NCI-H1417 treated with DMSO at 0.1 percent for 48 hours (cell line): ENCODE results near the gene ZNF212.
"Not testable (repeated sequence)": the region's sequence is repeated elsewhere in the genome, so short reads cannot be mapped to it uniquely, and the experiment has no call there.

Experiments
- DNase-seq: peaks from one replicate; lab custom pipeline; 2025; lab: John Stamatoyannopoulos, UW

ZNF212 gene

GRCh38 chr7:149253665-149254064, 14.2 kb downstream of the ZNF212 start:
- DNase-seq, result no peak

- no peak for DNase-seq
Measured at GRCh38 chr7:149254181-149254858, 14.9 kb downstream of the ZNF212 start.

- no peak for DNase-seq
Measured at GRCh38 chr7:149255174-149255573, 15.7 kb downstream of the ZNF212 start.

- no peak for DNase-seq
Measured at GRCh38 chr7:149256568-149256967, 17.1 kb downstream of the ZNF212 start.

GRCh38 chr7:149257146-149257545, 17.7 kb downstream of the ZNF212 start:
- DNase-seq, result no peak

GRCh38 chr7:149261316-149261828, 21.9 kb downstream of the ZNF212 start:
- no peak for DNase-seq

- DNase-seq, result peak; percentile 33
Measured at GRCh38 chr7:149261829-149262617, 22.6 kb downstream of the ZNF212 start, which contains the start of gene ZNF783. ZNF783 (plus strand) TSS chr7:149262196; CDS start chr7:149262334, 138 bp downstream.

GRCh38 chr7:149266451-149266850, 27.0 kb downstream of the ZNF212 start:
- no peak for DNase-seq

GRCh38 chr7:149267733-149268132, 28.3 kb downstream of the ZNF212 start:
- no peak for DNase-seq

GRCh38 chr7:149274424-149274823, 35.0 kb downstream of the ZNF212 start:
- not testable (repeated sequence) for DNase-seq

GRCh38 chr7:149277871-149278270, 38.4 kb downstream of the ZNF212 start:
- no peak for DNase-seq

GRCh38 chr7:149278396-149278795, 38.9 kb downstream of the ZNF212 start:
- no peak for DNase-seq

- no peak for DNase-seq
Measured at GRCh38 chr7:149279111-149279743, 39.8 kb downstream of the ZNF212 start.

GRCh38 chr7:149280151-149280550, 40.7 kb downstream of the ZNF212 start:
- no peak for DNase-seq

- DNase-seq, result no peak
Measured at GRCh38 chr7:149280661-149281507, 41.4 kb downstream of the ZNF212 start.

GRCh38 chr7:149281508-149282330, 42.3 kb downstream of the ZNF212 start:
- no peak for DNase-seq

- DNase-seq, result no peak
Measured at GRCh38 chr7:149282331-149282655, 42.8 kb downstream of the ZNF212 start.

- DNase-seq, result no peak
Measured at GRCh38 chr7:149283321-149283720, 43.9 kb downstream of the ZNF212 start.

- DNase-seq, result no peak
Measured at GRCh38 chr7:149284343-149284742, 44.9 kb downstream of the ZNF212 start.

GRCh38 chr7:149284850-149285585, 45.6 kb downstream of the ZNF212 start:
- DNase-seq, result peak; percentile 87
